HG03460 (cell line): ENCODE data around the gene ACSM6.
"Not testable (repeated sequence)": the region's sequence is repeated elsewhere in the genome, so short reads cannot be mapped to it uniquely, and the experiment has no call there.

Experiments
- ATAC-seq: cut with Tn5 transposase; IDR thresholded peaks from one replicate; pipeline ENCODE4 v1.9.1; 2021; ENCODE audit not compliant: unreplicated experiment

Gene ACSM6

DNA sequence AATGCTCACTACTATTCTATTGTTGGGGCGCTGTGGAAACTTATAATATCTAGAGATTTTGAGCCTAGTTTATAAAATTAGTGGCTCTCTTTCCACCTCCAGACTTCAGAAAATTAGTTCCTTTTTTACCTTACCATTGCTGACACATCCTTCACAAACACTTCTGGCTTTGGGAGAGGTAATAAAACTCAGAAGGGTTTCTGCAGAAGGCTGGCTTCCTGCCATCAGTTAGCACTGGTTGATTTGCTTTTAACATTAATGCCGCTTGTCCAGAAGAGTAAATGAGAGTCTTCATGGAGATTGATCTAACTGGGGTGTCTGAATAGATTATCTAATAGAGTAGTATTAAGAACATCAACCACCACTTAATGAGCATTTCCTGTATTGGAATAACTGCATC lies 20.3 kb downstream of the ACSM6 start:
- no peak for ATAC-seq

GRCh38 chr10:95214793-95215192 lies 20.8 kb downstream of the ACSM6 start:
- no peak for ATAC-seq

GRCh38 chr10:95217476-95217875 lies 23.4 kb downstream of the ACSM6 start:
- no peak for ATAC-seq

DNA sequence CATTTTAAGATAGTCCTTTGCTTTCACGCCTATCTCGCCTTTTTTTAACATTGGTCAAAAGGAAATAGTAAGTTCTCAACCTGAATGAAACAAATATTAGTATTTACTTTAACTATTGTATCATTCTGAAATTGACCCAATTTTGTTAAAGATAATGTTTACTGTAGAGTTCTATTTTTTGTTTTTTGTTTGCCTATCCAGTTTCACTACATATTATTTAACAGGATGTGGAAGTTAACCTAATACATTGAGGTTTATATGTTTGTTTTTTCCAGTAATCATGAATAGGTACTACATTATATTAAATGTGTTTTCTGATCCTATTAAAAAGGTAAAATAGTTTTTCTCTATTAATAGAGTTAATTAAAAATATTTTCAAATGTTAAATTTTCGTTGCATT lies 26.5 kb downstream of the ACSM6 start:
- ATAC-seq: no peak

GRCh38 chr10:95221124-95221523 lies 27.1 kb downstream of the ACSM6 start:
- ATAC-seq: no peak

DNA sequence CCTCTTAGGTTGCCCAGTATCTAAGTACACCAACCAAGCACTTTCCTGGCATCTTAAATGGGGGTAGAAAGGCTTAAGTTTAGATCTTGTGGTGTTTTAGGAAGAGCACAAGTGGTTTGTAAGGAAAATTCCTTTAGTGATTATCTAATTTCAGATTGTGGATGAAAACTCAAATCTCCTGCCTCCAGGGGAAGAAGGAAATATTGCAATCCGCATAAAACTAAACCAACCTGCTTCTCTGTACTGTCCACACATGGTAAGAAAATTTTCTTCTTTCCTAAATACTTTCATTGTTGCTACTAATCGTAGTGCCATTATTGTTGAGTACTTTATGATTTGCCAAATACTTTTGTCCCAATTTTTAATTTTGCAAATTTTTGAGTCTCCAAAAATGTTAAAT lies 31.1 kb downstream of the ACSM6 start:
- ATAC-seq: no peak

GRCh38 chr10:95228934-95229723 lies 35.1 kb downstream of the ACSM6 start:
- not testable (repeated sequence) for ATAC-seq

- no peak for ATAC-seq
Measured at GRCh38 chr10:95229724-95230627, 35.9 kb downstream of the ACSM6 start.

DNA sequence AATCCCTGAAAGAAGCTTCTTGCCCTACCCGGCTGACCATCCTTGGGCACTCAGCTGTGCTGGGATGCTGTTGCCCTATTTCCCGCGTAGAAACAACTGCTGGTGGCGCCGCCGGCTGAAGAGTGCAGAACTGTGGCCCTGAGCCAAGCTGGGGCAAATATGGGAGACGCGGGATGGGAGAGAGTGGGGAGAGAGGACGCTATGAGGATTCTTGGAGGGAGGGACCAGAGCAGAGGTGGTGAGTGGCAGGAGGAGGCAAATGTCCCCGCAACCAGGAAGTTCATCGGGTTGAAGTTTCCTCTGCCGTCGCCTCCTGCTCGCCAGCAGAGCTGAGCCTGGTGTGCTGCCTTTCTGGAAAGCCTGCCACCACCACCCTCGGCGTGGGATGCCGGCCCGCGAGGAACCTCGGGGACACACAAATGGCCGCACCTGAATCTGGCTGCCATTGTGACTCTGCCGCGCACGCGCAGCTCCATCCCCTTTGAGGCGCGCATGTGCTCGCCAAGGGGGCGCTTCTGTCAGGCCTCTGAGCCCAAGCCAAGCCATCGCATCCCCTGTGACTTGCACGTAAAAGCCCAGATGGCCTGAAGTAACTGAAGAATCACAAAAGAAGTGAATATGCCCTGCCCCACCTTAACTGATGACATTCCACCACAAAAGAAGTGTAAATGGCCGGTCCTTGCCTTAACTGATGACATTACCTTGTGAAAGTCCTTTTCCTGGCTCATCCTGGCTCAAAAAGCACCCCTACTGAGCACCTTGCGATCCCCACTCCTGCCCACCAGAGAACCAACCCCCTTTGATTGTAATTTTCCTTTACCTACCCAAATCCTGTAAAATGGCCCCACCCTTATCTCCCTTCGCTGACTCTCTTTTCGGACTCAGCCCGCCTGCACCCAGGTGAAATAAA lies 36.9 kb downstream of the ACSM6 start:
- not testable (repeated sequence) for ATAC-seq

GRCh38 chr10:95233377-95234034 lies 39.5 kb downstream of the ACSM6 start:
- ATAC-seq: no peak

GRCh38 chr10:95234951-95235350 lies 40.9 kb downstream of the ACSM6 start:
- ATAC-seq: no peak

DNA sequence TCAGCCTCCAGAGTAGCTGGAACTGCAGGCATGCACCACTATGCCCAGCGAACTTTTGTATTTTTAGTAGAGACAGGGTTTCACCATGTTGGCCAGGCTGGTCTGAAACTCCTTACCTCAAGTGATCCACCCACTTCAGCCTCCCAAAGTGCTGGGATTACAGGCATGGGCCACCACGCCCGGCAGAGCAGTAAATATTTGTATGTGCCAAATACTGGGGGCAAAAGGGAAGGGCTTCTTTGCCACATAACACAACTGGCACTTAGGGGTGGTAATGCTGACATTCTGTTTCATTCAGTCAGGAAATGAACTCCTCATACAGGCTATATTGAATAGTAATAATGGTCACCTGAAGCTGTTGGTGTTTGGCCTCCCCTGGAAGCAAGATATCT lies 41.6 kb downstream of the ACSM6 start:
- no peak for ATAC-seq

- ATAC-seq: peak; percentile 95
Measured at GRCh38 chr10:95236068-95236903, 42.2 kb downstream of the ACSM6 start.

GRCh38 chr10:95237376-95238170 lies 43.5 kb downstream of the ACSM6 start:
- ATAC-seq: no peak

DNA sequence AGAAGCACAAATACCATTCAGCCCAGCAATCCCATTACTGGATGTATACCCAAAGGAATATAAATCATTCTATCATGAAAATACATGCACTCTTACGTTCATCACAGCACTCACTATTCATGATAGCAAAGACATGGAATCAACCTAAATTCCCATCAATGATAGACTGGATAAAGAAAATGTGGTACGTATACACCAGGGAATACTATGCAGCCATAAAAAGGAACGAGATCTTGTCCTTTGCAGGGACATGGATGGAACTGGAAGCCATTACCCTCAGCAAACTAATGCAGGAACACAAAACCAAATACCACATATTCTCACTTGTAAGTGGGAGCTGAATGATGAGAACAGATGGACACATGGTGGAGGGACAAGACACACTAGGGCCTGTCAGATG lies 46.1 kb downstream of the ACSM6 start:
- not testable (repeated sequence) for ATAC-seq

DNA sequence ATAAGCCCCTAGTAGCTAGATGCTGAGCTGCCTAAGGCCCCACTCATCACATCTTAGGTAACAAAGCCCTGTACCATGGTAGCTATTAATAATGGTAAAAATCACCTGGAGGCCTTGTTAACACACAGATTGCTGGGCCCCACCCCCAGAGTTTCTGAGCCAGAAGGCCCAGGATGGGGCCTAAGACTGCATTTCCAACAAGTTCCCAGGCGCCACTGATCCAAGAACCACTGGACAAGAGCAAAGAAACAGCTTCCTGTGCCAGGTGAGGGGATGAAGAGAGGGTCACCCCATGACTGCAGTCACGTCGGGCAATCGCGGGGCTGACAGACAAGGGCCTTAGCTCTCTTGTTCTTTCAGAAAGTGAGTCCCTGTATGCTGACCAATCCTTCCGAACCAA lies 46.8 kb downstream of the ACSM6 start:
- no peak for ATAC-seq

- ATAC-seq: no peak
Measured at GRCh38 chr10:95241533-95241932, 47.5 kb downstream of the ACSM6 start.

GRCh38 chr10:95242581-95243317 lies 48.7 kb downstream of the ACSM6 start:
- ATAC-seq: no peak
